Measurements from ENCODE around the gene CAMTA1. TPM values are rescaled to one million over a fixed set of nuclear protein-coding genes. Genes with fewer than 3 reads are reported as not detected.

Gene CAMTA1
- polyA plus RNA-seq, 1 of the 3 experiments (the other 2 are of a cell fraction) = 63.1 TPM

- H3K4me2 ChIP-seq = no peak overlapping the region
- no peak overlapping the region for H3K9ac ChIP-seq
- no peak for TF ChIP-seq JUND (IDR thresholded peaks at IDR 0.05)
- TF ChIP-seq TAF1 (IDR thresholded peaks at IDR 0.05; ENCODE audit: borderline replicate concordance, low read depth, low read length) = no peak
- TF ChIP-seq USF2 (IDR thresholded peaks at IDR 0.05; ENCODE audit: borderline replicate concordance, low read depth, low read length) = no peak
- no peak for TF ChIP-seq FOSL2 (IDR thresholded peaks at IDR 0.05; ENCODE audit: borderline replicate concordance, low read depth)
- TF ChIP-seq MAX (IDR thresholded peaks at IDR 0.05; ENCODE audit: low read depth) = no peak
- TF ChIP-seq FOXM1 (IDR thresholded peaks at IDR 0.05; ENCODE audit: low read depth) = no peak
- TF ChIP-seq EP300 (IDR thresholded peaks at IDR 0.05; ENCODE audit: borderline replicate concordance in 1 of 2, low read depth in 1 of 2, low read length in 1 of 2) = no peak
- no peak for TF ChIP-seq IRF3 (IDR thresholded peaks at IDR 0.05; ENCODE audit: low read depth, low read length)
- TF ChIP-seq YY1 (IDR thresholded peaks at IDR 0.05; ENCODE audit: low read depth) = no peak
- no peak for TF ChIP-seq RXRA (IDR thresholded peaks at IDR 0.05; ENCODE audit: borderline replicate concordance, low read depth)
- no peak for TF ChIP-seq CHD2 (IDR thresholded peaks at IDR 0.05; ENCODE audit: low read length, partially characterized antibody)
- no peak for DNase-seq
- no peak overlapping the region for H3K4me3 ChIP-seq (ENCODE audit: low read depth in 2 of 2, low read length in 1 of 2)
- H3K27ac ChIP-seq (ENCODE audit: low read depth in 2 of 2, low read length in 1 of 2) = no peak overlapping the region
- ChIA-PET POLR2A (no interaction called here), CTCF (interaction anchor here (1.0 to 1.4 kb wide), 2 partner anchors 156 to 184 kb away, joined by 3 to 4 read pairs; no protein-coding TSS in a partner anchor)
- H3K9me2 ChIP-seq = no peaks in the 10 kb centered on the region
- peaks cover 8% of the 10 kb centered on the region for H3F3A ChIP-seq (replicated peaks; ENCODE audit: insufficient read depth)
- 0 out of 2 replicates have a peak, but pooled peaks cover 4% of the 10 kb centered on the region for H4K20me1 ChIP-seq (ENCODE audit: insufficient read depth)
- peaks cover 3 to 8% of the 10 kb centered on the region in 2 experiments for H3K36me3 ChIP-seq (replicated peaks in 1 of 2; ENCODE audit: control insufficient read depth in 1 of 2, insufficient read depth in 2 of 2, low read length in 1 of 2)
- 100% methylated on average over 2 of the region's 2 CpGs for WGBS (ENCODE audit: low lambda C conversion rate)
- peaks cover 11% of the 10 kb centered on the region for H3K79me2 ChIP-seq (ENCODE audit: insufficient read depth)
- H3K4me1 ChIP-seq (ENCODE audit: control insufficient read depth in 1 of 2, insufficient read depth in 2 of 2, low read depth in 1 of 2, low read length in 1 of 2) = peaks cover 0 to 4% of the 10 kb centered on the region in 2 experiments; a peak in 2 of 4 replicates
- no peaks in the 10 kb centered on the region for H3K9me3 ChIP-seq
- no peaks in the 10 kb centered on the region for H3K27me3 ChIP-seq (ENCODE audit: insufficient read depth)
- no peak overlapping the region for H2AFZ ChIP-seq (ENCODE audit: low read depth)
Observed at GRCh38 chr1:6886523-6886922, 101.3 kb downstream of the CAMTA1 start.

- CTCF ChIA-PET = interaction anchor here (0.6 to 1.7 kb wide), 7 partner anchors 10 to 319 kb away, joined by 3 to 8 read pairs (median 4); no protein-coding TSS in a partner anchor
- H3F3A ChIP-seq (replicated peaks; ENCODE audit: insufficient read depth) = peaks cover 8% of the 10 kb centered on the region
- H3K4me3 ChIP-seq (ENCODE audit: low read depth in 2 of 2, low read length in 1 of 2) = no peak overlapping the region
- peaks cover 11% of the 10 kb centered on the region for H3K79me2 ChIP-seq (ENCODE audit: insufficient read depth)
- no peak overlapping the region for H3K4me2 ChIP-seq
- peaks cover 3 to 8% of the 10 kb centered on the region in 2 experiments for H3K36me3 ChIP-seq (replicated peaks in 1 of 2; ENCODE audit: control insufficient read depth in 1 of 2, insufficient read depth in 2 of 2, low read length in 1 of 2)
- H3K9ac ChIP-seq = no peak overlapping the region
- no peaks in the 10 kb centered on the region for H3K9me2 ChIP-seq
- H3K4me1 ChIP-seq (ENCODE audit: control insufficient read depth in 1 of 2, insufficient read depth in 2 of 2, low read depth in 1 of 2, low read length in 1 of 2) = peaks cover 0 to 4% of the 10 kb centered on the region in 2 experiments; a peak in 2 of 4 replicates
- 0 out of 2 replicates have a peak, but pooled peaks cover 4% of the 10 kb centered on the region for H4K20me1 ChIP-seq (ENCODE audit: insufficient read depth)
- DNase-seq = no peak
- no peak overlapping the region for H2AFZ ChIP-seq (ENCODE audit: low read depth)
- H3K9me3 ChIP-seq = no peaks in the 10 kb centered on the region
- POLR2A ChIA-PET = no interaction called here
- 52% methylated on average over 3 of the region's 3 CpGs for WGBS (ENCODE audit: low lambda C conversion rate)
- TF ChIP-seq CHD2 (IDR thresholded peaks at IDR 0.05; ENCODE audit: low read length, partially characterized antibody) (no peak), CTCF (IDR thresholded peaks at IDR 0.05) (peak; percentile 17; the same call in 1 of the 2 replicates), FOSL2 (IDR thresholded peaks at IDR 0.05; ENCODE audit: borderline replicate concordance, low read depth) (peak; percentile 46; the same call in 1 of the 2 replicates)
- H3K27ac ChIP-seq (ENCODE audit: low read depth in 2 of 2, low read length in 1 of 2) = 0 out of 4 replicates have a peak overlapping the region, but pooled peaks of 1 of the 2 experiments have one; percentile 9
- no peaks in the 10 kb centered on the region for H3K27me3 ChIP-seq (ENCODE audit: insufficient read depth)
Observed at GRCh38 chr1:6888268-6888667, 103.0 kb downstream of the CAMTA1 start.
